Left renal cortex interstitium (tissue), 4 donors: ENCODE data around the gene MPL. TPM values are rescaled to one million over a fixed set of nuclear protein-coding genes. Genes with fewer than 3 reads are reported as not detected.

Source experiments
- DNase-seq, 4 donors: peaks; one replicate each; pipeline ENCODE4 v3.0.0-alpha.2; 2013; ENCODE audit warnings: low read depth in 4 of 4, low spot score in 2 of 4, missing footprints in 1 of 4
- polyA plus RNA-seq, 4 donors: library from polyadenylated mRNA; unstranded; fragments of 120-200 nt; gene quantifications; one replicate each; pipeline ENCODE4 v1.2.1, GENCODE V29; 2013; ENCODE audit not compliant: insufficient read length in 4 of 4

Gene MPL
- polyA plus RNA-seq, 4 donors = 0.30 to 1.5 (median 1.0) TPM

- no peak for DNase-seq
Observed at GRCh38 chr1:43305926-43306687, 31.5 kb upstream of the MPL start.

- DNase-seq = no peak
Observed at GRCh38 chr1:43306688-43307457, 30.7 kb upstream of the MPL start.

DNA sequence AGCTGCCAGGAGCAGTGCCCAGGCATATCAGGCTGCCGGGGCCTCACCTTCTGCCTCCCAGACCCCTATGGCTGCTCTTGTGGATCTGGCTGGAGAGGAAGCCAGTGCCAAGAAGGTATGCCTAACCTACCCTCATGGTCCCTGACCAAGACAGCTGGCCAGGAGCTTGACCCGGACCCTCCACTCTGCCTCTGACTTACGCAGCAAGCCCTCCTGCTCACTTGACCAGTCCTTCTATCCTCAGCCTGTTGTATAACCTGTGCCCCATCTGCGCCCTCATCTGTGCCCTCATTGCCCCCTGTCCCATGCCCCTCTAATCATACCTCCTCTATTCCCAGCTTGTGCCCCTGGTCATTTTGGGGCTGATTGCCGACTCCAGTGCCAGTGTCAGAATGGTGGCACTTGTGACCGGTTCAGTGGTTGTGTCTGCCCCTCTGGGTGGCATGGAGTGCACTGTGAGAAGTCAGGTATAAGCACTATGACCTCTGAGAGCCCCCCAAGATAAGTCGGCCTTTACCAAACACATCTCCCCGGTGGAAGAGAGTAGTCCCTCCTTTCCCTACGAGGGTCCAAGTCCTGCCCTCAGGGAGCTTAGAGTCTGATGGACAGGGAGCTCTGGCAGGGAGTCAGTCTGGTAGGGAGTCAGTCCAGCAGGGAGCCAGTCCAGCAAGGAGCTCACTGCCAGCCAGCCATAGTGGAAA is 30.0 kb upstream of the MPL start:
- no peak for DNase-seq

GRCh38 chr1:43308635-43309404 is 28.8 kb upstream of the MPL start:
- DNase-seq = no peak

DNA sequence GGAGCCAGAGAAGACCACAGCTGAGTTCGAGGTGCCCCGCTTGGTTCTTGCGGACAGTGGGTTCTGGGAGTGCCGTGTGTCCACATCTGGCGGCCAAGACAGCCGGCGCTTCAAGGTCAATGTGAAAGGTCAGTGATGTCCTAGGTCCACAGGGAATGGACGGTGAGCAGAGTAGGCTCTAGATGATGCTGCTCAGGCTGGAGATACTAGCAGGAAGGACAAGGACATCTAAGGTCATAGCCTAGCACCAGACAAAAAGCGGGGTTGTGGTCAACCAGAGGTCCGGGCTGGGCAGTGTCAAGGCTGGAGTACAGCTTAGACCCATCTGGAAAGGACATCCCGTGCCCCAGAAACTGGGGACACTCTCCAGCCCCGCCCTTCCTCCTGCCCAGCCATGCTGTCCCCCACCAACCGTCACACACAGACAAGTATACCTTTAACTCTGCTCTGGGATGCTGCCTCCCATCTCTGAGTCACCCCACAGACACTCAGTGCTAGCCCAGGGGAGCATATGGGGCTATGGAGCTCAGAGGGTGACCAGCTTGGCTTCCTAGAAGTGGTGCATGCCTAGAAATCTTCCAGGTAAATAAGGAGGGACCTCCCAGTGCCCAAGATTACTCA is 28.1 kb upstream of the MPL start:
- no peak for DNase-seq

DNA sequence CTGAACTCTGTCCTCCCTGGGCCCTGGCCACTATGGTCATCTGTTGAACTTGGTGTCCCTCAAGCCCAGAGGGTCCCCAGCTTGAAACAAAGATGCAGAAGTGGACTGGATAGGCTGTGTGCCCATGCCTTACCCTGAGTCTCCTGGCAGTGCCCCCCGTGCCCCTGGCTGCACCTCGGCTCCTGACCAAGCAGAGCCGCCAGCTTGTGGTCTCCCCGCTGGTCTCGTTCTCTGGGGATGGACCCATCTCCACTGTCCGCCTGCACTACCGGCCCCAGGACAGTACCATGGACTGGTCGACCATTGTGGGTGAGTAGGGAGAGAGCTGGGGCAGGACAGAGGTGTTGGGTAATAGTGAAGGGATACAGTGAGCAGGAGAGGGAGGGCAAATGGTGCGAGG is 26.1 kb upstream of the MPL start:
- no peak for DNase-seq

DNA sequence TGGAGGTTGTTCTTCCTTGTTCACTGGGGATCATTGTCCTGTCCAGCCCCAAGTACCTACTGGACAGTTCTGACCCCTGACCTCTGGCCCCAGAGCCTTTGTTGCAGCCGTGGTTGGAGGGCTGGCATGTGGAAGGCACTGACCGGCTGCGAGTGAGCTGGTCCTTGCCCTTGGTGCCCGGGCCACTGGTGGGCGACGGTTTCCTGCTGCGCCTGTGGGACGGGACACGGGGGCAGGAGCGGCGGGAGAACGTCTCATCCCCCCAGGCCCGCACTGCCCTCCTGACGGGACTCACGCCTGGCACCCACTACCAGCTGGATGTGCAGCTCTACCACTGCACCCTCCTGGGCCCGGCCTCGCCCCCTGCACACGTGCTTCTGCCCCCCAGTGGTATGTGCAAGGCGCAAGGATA is 25.4 kb upstream of the MPL start:
- DNase-seq = no peak

DNA sequence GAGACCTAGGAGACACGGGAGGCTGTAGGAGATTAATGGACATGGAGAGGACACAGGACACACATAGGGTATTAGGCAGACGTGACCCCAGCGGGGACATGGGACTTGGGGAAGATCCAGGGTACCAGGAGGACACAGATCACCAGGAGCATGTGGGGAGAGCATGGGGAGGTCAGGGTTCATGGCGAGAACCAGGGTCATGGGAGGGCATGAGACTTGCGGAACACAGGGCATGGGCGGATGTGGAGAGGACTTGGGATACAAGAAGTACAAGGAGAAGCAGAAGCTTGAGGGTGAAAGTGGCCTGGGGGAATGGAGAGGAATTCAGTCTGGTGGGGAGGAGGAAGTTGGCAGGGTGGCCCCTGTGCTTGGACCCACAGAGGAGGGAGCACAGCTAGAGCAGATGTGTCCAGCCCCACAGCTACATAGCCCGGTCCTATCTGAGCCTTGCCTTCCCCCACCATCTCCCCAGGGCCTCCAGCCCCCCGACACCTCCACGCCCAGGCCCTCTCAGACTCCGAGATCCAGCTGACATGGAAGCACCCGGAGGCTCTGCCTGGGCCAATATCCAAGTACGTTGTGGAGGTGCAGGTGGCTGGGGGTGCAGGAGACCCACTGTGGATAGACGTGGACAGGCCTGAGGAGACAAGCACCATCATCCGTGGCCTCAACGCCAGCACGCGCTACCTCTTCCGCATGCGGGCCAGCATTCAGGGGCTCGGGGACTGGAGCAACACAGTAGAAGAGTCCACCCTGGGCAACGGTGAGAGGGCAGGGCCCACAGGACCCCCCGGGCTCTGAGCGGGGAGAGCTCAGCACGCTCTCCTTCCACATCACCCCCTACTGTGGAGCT is 24.7 kb upstream of the MPL start:
- no peak for DNase-seq

DNA sequence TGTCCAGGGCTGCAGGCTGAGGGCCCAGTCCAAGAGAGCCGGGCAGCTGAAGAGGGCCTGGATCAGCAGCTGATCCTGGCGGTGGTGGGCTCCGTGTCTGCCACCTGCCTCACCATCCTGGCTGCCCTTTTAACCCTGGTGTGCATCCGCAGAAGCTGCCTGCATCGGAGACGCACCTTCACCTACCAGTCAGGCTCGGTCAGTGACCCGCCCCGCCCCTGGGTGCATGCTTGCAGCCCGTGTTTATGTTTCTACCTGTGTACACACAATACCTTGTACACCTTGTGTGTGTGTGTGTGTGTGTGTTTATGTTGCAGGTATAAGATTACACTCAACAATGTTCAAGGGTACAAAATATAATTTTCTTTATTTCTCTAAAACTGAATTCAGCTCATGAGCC is 23.8 kb upstream of the MPL start:
- DNase-seq = no peak

GRCh38 chr1:43314233-43314632 is 23.4 kb upstream of the MPL start:
- no peak for DNase-seq

GRCh38 chr1:43315481-43315880 is 22.1 kb upstream of the MPL start:
- DNase-seq = no peak

GRCh38 chr1:43315963-43316737 is 21.5 kb upstream of the MPL start:
- DNase-seq = no peak

GRCh38 chr1:43316738-43317520 is 20.7 kb upstream of the MPL start:
- DNase-seq = no peak

GRCh38 chr1:43317817-43318471 is 19.7 kb upstream of the MPL start:
- DNase-seq = no peak

DNA sequence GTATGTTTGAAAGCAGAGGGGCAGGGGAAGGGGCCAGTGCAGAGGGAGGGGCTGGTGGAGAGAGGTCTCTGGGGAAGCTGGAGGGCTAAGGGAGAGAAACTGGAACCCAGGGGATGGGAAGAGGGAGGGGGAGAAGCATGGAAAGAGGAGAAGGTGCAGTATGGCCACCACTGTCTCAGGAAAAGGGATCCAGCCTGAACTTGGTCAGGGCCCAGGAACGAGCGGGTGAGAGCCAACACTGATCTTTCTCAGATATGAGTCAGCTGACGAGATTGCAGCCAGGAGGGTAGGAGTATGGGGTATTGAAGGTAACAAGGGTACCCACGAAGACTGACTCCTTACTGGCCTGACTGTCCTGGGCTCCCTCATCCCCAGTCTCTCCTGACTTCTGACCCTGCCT is 18.8 kb upstream of the MPL start:
- DNase-seq = no peak

- DNase-seq = no peak
Observed at GRCh38 chr1:43319288-43319687, 18.3 kb upstream of the MPL start.

- no peak for DNase-seq
Observed at GRCh38 chr1:43319766-43320165, 17.9 kb upstream of the MPL start.
